Esophagus muscularis mucosa (tissue), 4 donors: Measurements from ENCODE around the gene ACTN4. TPM values are rescaled to one million over a fixed set of nuclear protein-coding genes. Genes with fewer than 3 reads are reported as not detected.
A peak's percentile ranks its signal among the peaks of the same experiment; 100 is the strongest.

Source experiments
- DNase-seq: peaks from one replicate; pipeline ENCODE4 v3.0.0-alpha.2; 2017; ENCODE audit errors: extremely low spot score
- H3K27ac ChIP-seq, 4 donors: fragments of 200-600 bp; sonication (generic); replicated peaks in 1 of 4; 1 replicate in 3 of 4; 2 replicates in 1 of 4; pipeline ENCODE4 v1.5.1; 2016 to 2019; ENCODE audit warnings: mild to moderate bottlenecking in 1 of 4
- H3K27me3 ChIP-seq, 4 donors: fragments of 200-600 bp; sonication (generic); one replicate each; pipeline versions ENCODE4 v1.5.1 to v1.6.0; 2016 to 2019
- H3K36me3 ChIP-seq, 4 donors: fragments of 200-600 bp; sonication (generic); one replicate each; pipeline ENCODE4 v1.5.1; 2016 to 2019
- H3K4me1 ChIP-seq, 4 donors: fragments of 200-600 bp; sonication (generic); one replicate each; pipeline ENCODE4 v1.5.1; 2016 to 2019
- H3K4me3 ChIP-seq, 4 donors: fragments of 200-600 bp; sonication (generic); 1 replicate in 2 of 4; 2 replicates in 2 of 4; pipeline ENCODE4 v1.5.1; 2016 to 2019; ENCODE audit warnings: mild to moderate bottlenecking in 4 of 4, moderate library complexity in 1 of 4
- H3K9me3 ChIP-seq, 4 donors: fragments of 200-600 bp; sonication (generic); 1 replicate in 3 of 4; 2 replicates in 1 of 4; pipeline ENCODE4 v1.5.1; 2016 to 2019
- EP300 ChIP-seq: sonication (generic); formaldehyde crosslinking; IDR thresholded peaks from one replicate; pipeline ENCODE4 v1.6.1; 2017; ENCODE audit warnings: antibody characterized with exemption
- POLR2A ChIP-seq: fragments of 450-650 bp; IDR thresholded peaks from one replicate; pipeline ENCODE4 v1.6.1; 2017; ENCODE audit warnings: antibody characterized with exemption, moderate library complexity, mild to moderate bottlenecking, low read depth
- POLR2AphosphoS5 ChIP-seq, 2 donors: sonication (generic); formaldehyde crosslinking; IDR thresholded peaks; one replicate each; pipeline ENCODE4 v1.6.1; 2017; ENCODE audit warnings: antibody characterized with exemption in 2 of 2
- WGBS: methylation state at CpG from one replicate; pipeline ENCODE4 v1.1.5; 2018; 5-methylcytosine and 5-hydroxymethylcytosine counted together
- intact Hi-C: fragments of 100-400 bp; cut with DNase I; formaldehyde crosslinking; loops from one replicate; pipeline ENCODE4 v1.15.1; 2023
- total RNA-seq, 4 donors: library from RNA; depleted of rRNA; stranded (reverse); fragments of >200 nt; gene quantifications; one replicate each; pipeline versions ENCODE4 v1.1.0 to v1.2.1, GENCODE V29; 2016
- TF ChIP-seq, protein P1 (sequence below), 3 experiments: fragments of 200-600 bp in 2 of 3; fragments of 450-650 bp in 1 of 3; sonication (generic) in 2 of 3; IDR thresholded peaks; one replicate each; pipeline ENCODE4 v1.5.1; 2017 to 2019; ENCODE audit warnings: antibody characterized with exemption in 3 of 3, mild to moderate bottlenecking in 2 of 3, moderate library complexity in 1 of 3

ACTN4 gene
- total RNA-seq, 4 donors from 2014 or later, result 416 to 816 (median 598) TPM

DNA sequence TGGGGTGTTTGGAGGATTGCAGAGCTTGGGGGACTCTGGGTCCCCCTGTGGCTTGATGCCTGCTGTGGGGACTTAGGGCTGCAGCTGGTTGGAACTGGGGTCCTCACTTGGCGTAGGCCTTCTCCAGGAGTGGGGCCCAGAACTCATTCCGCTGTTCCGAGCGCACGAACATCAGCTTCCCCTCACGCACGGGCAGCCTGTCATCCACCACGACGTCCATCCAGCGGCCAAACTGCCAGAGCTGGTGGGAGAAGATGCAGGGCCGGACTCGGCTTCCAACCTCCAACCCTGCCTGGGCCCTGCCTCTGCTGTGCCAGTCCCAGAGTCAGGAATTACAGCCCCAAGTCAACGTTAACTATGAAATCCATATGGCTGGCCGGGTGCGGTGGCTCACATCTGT, 94.2 kb downstream of the ACTN4 start:
- 94% methylated on average over 11 of the region's 15 CpGs for WGBS
- Histone ChIP-seq H3K36me3 (no peaks in the 10 kb centered on the region), H3K4me1 (peaks cover under 1 to 9% (median 7%) of the 10 kb centered on the region in 4 donors), H3K27me3 (no peaks in the 10 kb centered on the region), H3K27ac (no peak overlapping the region), H3K9me3 (no peaks in the 10 kb centered on the region), H3K4me3 (no peak overlapping the region)
- intact Hi-C loops, result no loop called here
- TF ChIP-seq EP300, result no peak
- DNase-seq, result peak; percentile 85

GRCh38 chr19:38742296-38742695, 94.8 kb downstream of the ACTN4 start:
- H3K27me3 ChIP-seq, result no peaks in the 10 kb centered on the region
- no peak overlapping the region for H3K27ac ChIP-seq
- no peak overlapping the region for H3K4me3 ChIP-seq
- intact Hi-C loops, result no loop called here
- WGBS, result 97% methylated on average over 9 of the region's 9 CpGs
- TF ChIP-seq, protein P1, sequence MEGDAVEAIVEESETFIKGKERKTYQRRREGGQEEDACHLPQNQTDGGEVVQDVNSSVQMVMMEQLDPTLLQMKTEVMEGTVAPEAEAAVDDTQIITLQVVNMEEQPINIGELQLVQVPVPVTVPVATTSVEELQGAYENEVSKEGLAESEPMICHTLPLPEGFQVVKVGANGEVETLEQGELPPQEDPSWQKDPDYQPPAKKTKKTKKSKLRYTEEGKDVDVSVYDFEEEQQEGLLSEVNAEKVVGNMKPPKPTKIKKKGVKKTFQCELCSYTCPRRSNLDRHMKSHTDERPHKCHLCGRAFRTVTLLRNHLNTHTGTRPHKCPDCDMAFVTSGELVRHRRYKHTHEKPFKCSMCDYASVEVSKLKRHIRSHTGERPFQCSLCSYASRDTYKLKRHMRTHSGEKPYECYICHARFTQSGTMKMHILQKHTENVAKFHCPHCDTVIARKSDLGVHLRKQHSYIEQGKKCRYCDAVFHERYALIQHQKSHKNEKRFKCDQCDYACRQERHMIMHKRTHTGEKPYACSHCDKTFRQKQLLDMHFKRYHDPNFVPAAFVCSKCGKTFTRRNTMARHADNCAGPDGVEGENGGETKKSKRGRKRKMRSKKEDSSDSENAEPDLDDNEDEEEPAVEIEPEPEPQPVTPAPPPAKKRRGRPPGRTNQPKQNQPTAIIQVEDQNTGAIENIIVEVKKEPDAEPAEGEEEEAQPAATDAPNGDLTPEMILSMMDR (IDR thresholded peaks at IDR 0.05), result no peak
- TF ChIP-seq POLR2A (no peak), POLR2AphosphoS5 (IDR thresholded peaks at IDR 0.05) (no peak), EP300 (no peak)
- DNase-seq, result no peak
- H3K36me3 ChIP-seq, result no peaks in the 10 kb centered on the region
- no peaks in the 10 kb centered on the region for H3K9me3 ChIP-seq
- peaks cover 0 to 2% (median under 1%) of the 10 kb centered on the region in 4 donors for H3K4me1 ChIP-seq

DNA sequence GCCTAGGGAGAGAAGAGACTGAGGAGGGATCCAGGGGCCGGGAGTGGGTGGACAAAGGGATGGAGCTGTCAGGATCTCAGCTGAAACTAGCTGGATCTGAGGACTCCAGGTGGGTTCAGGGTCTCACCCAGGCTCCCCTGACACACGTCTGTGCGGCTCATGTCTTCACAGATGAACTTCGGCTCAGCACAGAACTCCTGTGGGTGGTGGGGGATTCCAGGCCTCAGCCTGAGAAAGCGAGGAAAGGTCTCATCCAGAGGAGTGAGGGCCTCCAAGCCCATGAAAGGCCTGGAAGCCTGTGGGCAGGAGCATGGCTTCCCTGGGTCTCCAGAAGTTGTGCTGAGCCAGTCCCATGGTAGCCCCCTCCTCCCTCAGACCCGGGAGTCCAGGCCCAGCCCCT, 95.5 kb downstream of the ACTN4 start:
- H3K27ac ChIP-seq, result no peak overlapping the region
- 92% methylated on average over 5 of the region's 6 CpGs for WGBS
- H3K4me3 ChIP-seq, result no peak overlapping the region
- no peaks in the 10 kb centered on the region for H3K9me3 ChIP-seq
- intact Hi-C loops, result no loop called here
- H3K4me1 ChIP-seq, result no peaks in the 10 kb centered on the region
- no peak for DNase-seq
- H3K27me3 ChIP-seq, result no peaks in the 10 kb centered on the region
- no peaks in the 10 kb centered on the region for H3K36me3 ChIP-seq
- TF ChIP-seq POLR2A (no peak), POLR2AphosphoS5 (IDR thresholded peaks at IDR 0.05) (no peak), EP300 (no peak)
- TF ChIP-seq, protein P1 (IDR thresholded peaks at IDR 0.05), result no peak

DNA sequence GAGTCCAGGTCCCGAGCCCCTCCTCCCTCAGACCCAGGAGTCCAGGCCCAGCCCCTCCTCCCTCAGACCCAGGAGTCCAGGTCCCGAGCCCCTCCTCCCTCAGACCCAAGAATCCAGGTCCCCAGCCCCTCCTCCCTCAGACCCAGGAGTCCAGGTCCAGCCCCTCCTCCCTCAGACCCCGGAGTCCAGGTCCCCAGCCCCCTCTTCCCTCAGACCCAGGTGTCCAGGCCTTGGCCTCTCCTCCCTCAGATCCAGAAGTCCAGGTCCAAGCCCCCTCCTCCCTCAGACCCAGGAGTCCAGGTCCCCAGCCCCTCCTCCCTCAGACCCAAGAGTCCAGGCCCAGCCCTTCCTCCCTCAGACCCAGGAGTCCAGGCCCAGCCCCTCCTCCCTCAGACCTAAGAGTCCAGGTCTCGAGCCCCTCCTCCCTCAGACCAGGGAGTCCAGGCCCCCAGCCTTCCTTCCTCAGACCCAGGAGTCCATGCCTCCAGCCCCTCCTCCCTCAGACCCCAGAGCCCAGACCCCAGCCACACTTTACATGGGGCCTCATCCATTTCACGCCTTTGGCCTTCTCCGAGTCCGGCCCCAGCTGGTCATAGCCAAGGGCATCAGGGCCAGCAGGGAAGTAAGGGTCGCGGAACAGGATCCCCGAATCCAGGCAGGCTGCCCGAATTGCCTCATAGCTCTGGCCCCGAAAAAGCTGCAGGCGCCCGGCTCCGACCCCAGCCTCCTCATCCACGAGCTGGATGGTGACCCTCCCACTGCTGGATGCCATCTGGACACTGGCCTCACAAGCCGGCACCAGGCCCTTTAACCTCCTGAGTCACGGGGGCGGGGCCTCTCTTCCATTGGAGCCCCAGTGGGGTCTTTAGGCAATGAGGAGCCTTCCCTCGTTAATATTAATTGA, 96.2 kb downstream of the ACTN4 start:
- Histone ChIP-seq H3K4me3 (no peak overlapping the region), H3K9me3 (no peaks in the 10 kb centered on the region), H3K27me3 (no peaks in the 10 kb centered on the region), H3K36me3 (no peaks in the 10 kb centered on the region), H3K27ac (no peak overlapping the region), H3K4me1 (no peaks in the 10 kb centered on the region)
- no peak for TF ChIP-seq EP300
- TF ChIP-seq POLR2A, result no peak
- TF ChIP-seq, protein P1 (IDR thresholded peaks at IDR 0.05), result no peak
- no peak for TF ChIP-seq POLR2AphosphoS5 (IDR thresholded peaks at IDR 0.05)
- DNase-seq, result no peak
- intact Hi-C loops, result no loop called here
- WGBS, result 77% methylated on average over 8 of the region's 20 CpGs

DNA sequence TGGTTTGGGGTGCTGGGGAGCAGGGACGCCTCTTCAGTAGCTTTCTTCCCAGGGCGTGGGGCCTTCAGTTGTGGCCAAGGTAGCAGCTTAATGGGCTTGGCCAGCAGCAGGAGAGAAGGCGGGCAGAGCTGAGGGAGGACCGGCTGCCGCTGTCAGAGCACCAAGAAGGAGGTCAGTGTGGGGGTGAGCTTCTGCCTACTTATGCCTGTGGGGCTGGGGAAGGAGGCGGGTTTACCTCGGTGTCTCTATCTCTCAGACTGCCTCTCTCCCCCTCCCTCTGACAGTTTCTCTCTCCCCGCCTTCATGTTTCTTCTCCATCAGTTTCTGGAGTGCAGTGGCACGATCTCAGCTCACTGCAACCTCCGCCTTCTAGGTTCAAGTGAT, 96.8 kb downstream of the ACTN4 start, which contains the start of gene CAPN12:
CAPN12 (minus strand) TSS at position 177 of the 384 bp plus-strand sequence. CDS start 309 bp downstream, outside the sequence.
- Histone ChIP-seq H3K9me3 (no peaks in the 10 kb centered on the region), H3K27ac (no peak within 1 kb of the TSS), H3K4me1 (no peaks in the 10 kb centered on the region), H3K27me3 (no peaks in the 10 kb centered on the region), H3K36me3 (no peaks in the 10 kb centered on the region), H3K4me3 (no peak within 1 kb of the TSS)
- WGBS, result 87% methylated on average over 10 of the region's 10 CpGs
- intact Hi-C loops, result no loop called here
- TF ChIP-seq, protein P1 (IDR thresholded peaks at IDR 0.05), result no peak
- no peak for TF ChIP-seq EP300
- TF ChIP-seq POLR2AphosphoS5 (IDR thresholded peaks at IDR 0.05), result no peak
- no peak for TF ChIP-seq POLR2A
- DNase-seq, result no peak
